Kidney (tissue), 14 donors: ENCODE data around the gene IFIT1B. TPM values are rescaled to one million over a fixed set of nuclear protein-coding genes. Genes with fewer than 3 reads are reported as not detected.
"Not testable (repeated sequence)": the region's sequence is repeated elsewhere in the genome, so short reads cannot be mapped to it uniquely, and the experiment has no call there.

Experiments
- DNase-seq, 5 donors: peaks; one replicate each; pipeline ENCODE4 v3.0.0-alpha.2; 2013 to 2020
- FAIRE-seq: peaks from 2 replicates; lab custom pipeline; 2012; peaks lifted over from hg19 to GRCh38; lab: Jason Lieb, UNC
- H3K27ac ChIP-seq, 2 donors: one replicate each; pipeline ENCODE4 v1.7.0; 2013; ENCODE audit warnings: low read depth in 2 of 2, low read length in 2 of 2, inconsistent platforms in 1 of 2
- H3K27me3 ChIP-seq: one replicate; pipeline ENCODE4 v1.7.1; 2013; ENCODE audit warnings: low read length, inconsistent platforms; ENCODE audit not compliant: control insufficient read depth, insufficient read depth
- H3K36me3 ChIP-seq, 3 donors: one replicate each; pipeline versions ENCODE4 v1.7.0 to v1.7.1; 2013; ENCODE audit warnings: low read length in 3 of 3, control low read depth in 1 of 3, inconsistent platforms in 1 of 3; ENCODE audit not compliant: insufficient read depth in 3 of 3, control insufficient read depth in 2 of 3
- H3K4me1 ChIP-seq, 3 donors: one replicate each; pipeline versions ENCODE4 v1.7.0 to v1.7.1; 2013; ENCODE audit warnings: low read length in 3 of 3, inconsistent platforms in 1 of 3, low read depth in 1 of 3; ENCODE audit not compliant: control insufficient read depth in 2 of 3, insufficient read depth in 2 of 3
- H3K4me3 ChIP-seq, 3 donors: one replicate each; pipeline versions ENCODE4 v1.7.0 to v1.8.1; 2013; ENCODE audit warnings: low read length in 3 of 3, control low read depth in 1 of 3, inconsistent platforms in 1 of 3
- H3K9ac ChIP-seq, 3 donors: one replicate each; pipeline versions ENCODE4 v1.7.0 to v1.7.1; 2013; ENCODE audit warnings: low read length in 3 of 3, control low read depth in 1 of 3, inconsistent platforms in 1 of 3
- H3K9me3 ChIP-seq, 3 donors: one replicate each; pipeline versions ENCODE4 v1.7.0 to v1.7.1; 2013; ENCODE audit warnings: low read length in 3 of 3, control low read depth in 1 of 3, inconsistent platforms in 1 of 3; ENCODE audit not compliant: control insufficient read depth in 2 of 3, insufficient read depth in 1 of 3
- CTCF ChIP-seq: IDR thresholded peaks from 3 replicates; pipeline ENCODE4 v1.5.1; 2012; ENCODE audit warnings: mild to moderate bottlenecking, moderate library complexity, borderline replicate concordance; ENCODE audit not compliant: insufficient read depth; ENCODE audit errors: extremely low read depth
- intact Hi-C: fragments of 100-400 bp; cut with DNase I; formaldehyde crosslinking; loops from one replicate; pipeline ENCODE4 v1.11.1; 2022
- polyA plus RNA-seq: library from polyadenylated mRNA; stranded (reverse); fragments of 350-450 nt; fragmentation: Illumina TruSeq; extraction: RNeasy Lipid Tissue Mini Kit (QIAGEN cat#74804); gene quantifications from one replicate; pipeline ENCODE4 v1.2.3, GENCODE V29; 2014; ENCODE audit warnings: low read depth, low replicate concordance; ENCODE audit not compliant: insufficient read depth
- total RNA-seq: library from RNA; stranded (reverse); fragmentation: NEBNext Ultra II Directional; extraction: Animal tissue kit (Norgen Biotek cat#: 25700); gene quantifications from one replicate; pipeline ENCODE4 v1.2.1, GENCODE V29; 2021
- donor health status: control.
- donor health status: control.
- donor health status: control.
- donor health status: control.
- donor health status: control.
- donor health status: DM: yes; HTN: yes; CAD: no.
- donor health status: Normal renal cell carcinoma (clear cell type).

The IFIT1B gene
- total and polyA plus RNA-seq, 2 donors from 2014 or later = not detected

GRCh38 chr10:89390476-89391225, 12.8 kb downstream of the IFIT1B start:
- no peaks in the 10 kb centered on the region for H3K9me3 ChIP-seq
- H3K9ac ChIP-seq = no peak overlapping the region
- H3K27ac ChIP-seq = no peak overlapping the region
- H3K4me1 ChIP-seq = peaks cover 4 to 9% (median 6%) of the 10 kb centered on the region in 3 donors
- intact Hi-C loops = no loop called here
- FAIRE-seq (no peak), DNase-seq (no peak)
- H3K36me3 ChIP-seq = no peaks in the 10 kb centered on the region
- no peak overlapping the region for H3K4me3 ChIP-seq
- TF ChIP-seq CTCF = no peak
- H3K27me3 ChIP-seq = no peaks in the 10 kb centered on the region

DNA sequence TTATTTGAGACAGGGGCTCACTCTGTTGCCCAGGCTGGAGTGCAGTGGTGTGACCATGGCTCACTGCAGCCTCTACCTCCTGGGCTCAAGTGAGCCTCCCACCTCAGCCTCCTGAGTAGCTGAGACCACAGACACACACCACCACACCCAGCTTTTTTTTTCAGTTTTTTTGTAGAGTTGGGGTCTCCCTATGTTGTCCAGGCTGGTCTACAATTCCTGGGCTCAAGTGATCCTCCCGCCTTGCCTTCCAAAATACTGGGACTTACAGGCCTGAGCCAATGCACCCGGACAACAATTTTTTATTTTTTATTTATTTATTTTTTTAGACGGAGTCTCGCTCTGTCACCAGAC, 13.3 kb downstream of the IFIT1B start:
- intact Hi-C loops, H3K27me3 ChIP-seq, H3K4me3 ChIP-seq, FAIRE-seq, H3K27ac ChIP-seq, H3K36me3 ChIP-seq, H3K4me1 ChIP-seq, H3K9ac ChIP-seq, H3K9me3 ChIP-seq, DNase-seq: not testable (repeated sequence)

DNA sequence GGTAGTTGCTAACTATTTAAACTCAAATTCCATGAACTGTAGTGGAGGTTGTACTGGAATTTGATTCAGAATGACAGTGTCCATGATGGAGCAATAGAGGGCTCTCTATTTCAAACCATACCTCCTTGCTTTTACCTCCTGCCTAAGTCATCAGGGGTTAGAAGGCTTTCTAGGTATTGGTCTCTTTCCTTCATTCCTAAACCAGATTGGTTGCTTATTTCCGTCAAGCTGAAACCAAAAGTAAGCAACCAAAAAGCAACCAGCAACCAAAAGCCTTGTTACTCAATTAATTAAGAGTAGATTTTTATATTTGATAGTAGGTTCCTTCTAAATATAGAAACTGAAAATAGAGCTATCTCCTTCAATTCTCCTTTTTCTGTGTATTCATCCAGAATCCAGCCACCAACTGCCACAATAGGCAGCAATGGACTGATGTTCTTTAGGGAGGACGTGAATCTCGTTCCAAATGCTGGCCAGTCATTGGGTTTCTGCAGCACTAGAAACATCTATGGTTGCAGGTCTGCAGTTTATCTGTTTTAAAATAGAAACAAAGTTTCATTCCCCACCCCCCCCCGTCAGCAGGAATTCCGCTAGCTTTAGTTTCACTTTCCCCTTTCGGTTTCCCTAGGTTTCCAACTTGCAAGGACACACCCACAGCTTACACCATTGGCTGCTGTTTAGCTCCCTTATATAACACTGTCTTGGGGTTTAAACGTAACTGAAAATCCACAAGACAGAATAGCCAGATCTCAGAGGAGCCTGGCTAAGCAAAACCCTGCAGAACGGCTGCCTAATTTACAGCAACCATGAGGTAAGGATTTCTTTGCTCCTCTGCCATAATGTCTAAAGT, 14.3 kb downstream of the IFIT1B start, which contains the start of gene IFIT1:
Gene IFIT1 (plus strand): TSS at position 717 of the 850 bp plus-strand sequence. CDS start 90 bp downstream, at position 807.
- DNase-seq (peak in 4 of 5 donors; percentile 62 to 96 (median 80)), FAIRE-seq (peak; percentile 76)
- Histone ChIP-seq H3K9ac (peak within 1 kb of the TSS; percentile 59 to 95 (median 88)), H3K27me3 (no peaks in the 10 kb centered on the region), H3K9me3 (no peaks in the 10 kb centered on the region), H3K36me3 (no peaks in the 10 kb centered on the region), H3K4me3 (peak within 1 kb of the TSS; percentile 73 to 95 (median 93)), H3K27ac (peak within 1 kb of the TSS; percentile 93 to 94), H3K4me1 (peaks cover 4 to 9% (median 6%) of the 10 kb centered on the region in 3 donors)
- intact Hi-C loops = no loop called here
- no peak for TF ChIP-seq CTCF

DNA sequence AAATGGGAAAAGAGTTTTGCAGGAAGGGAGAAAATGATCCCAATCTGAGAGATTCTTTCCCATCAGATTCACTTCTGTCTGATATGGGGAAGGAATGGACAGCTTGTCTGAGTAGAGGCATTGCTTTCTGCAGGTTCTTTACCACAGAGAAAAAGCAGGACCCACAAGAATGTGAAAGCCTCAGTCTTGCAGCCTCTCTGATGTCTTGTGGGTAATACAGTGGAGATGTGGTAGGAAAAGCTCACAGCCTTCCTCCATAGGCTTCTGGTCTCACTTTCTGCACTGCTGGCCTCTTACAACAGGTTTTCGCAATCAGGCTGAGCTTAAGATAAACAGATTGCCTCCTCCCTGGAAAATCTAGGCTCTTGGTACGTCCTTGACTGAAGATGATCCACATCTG, 15.1 kb downstream of the IFIT1B start:
- H3K4me1 ChIP-seq = peaks cover 4 to 11% (median 6%) of the 10 kb centered on the region in 3 donors
- peak overlapping the region; percentile 93 to 94 for H3K27ac ChIP-seq
- H3K36me3 ChIP-seq = no peaks in the 10 kb centered on the region
- no peaks in the 10 kb centered on the region for H3K27me3 ChIP-seq
- no peaks in the 10 kb centered on the region for H3K9me3 ChIP-seq
- peak in 2 of 5 donors; percentile 42 to 54 for DNase-seq
- TF ChIP-seq CTCF = no peak
- intact Hi-C loops = no loop called here
- peak overlapping the region; percentile 73 to 95 (median 93) for H3K4me3 ChIP-seq
- peak overlapping the region; percentile 59 to 95 (median 88) for H3K9ac ChIP-seq
- FAIRE-seq = no peak
